HCT116 (cell line): Measurements from ENCODE around the gene HSF2BP.

ENCODE experiments used
- ATF3 ChIP-seq: IDR thresholded peaks from 2 replicates; pipeline ENCODE4 v1.6.1; 2012
- CTCF ChIP-seq, 3 experiments: fragments of 200-600 bp in 1 of 3; sonication (generic) in 1 of 3; IDR thresholded peaks in 2 of 3; conservative IDR thresholded peaks in 1 of 3; 2 replicates each; pipeline ENCODE4 v1.5.1; 2012 to 2017; ENCODE audit warnings: low read depth in 2 of 3, low read length in 2 of 3, antibody characterized with exemption in 1 of 3, borderline replicate concordance in 1 of 3, control low read depth in 1 of 3, mild to moderate bottlenecking in 1 of 3, mixed read lengths in 1 of 3, mixed run types in 1 of 3, moderate library complexity in 1 of 3; ENCODE audit not compliant: insufficient read depth in 1 of 3
- EZH2phosphoT487 ChIP-seq: fragments of 200-600 bp; IDR thresholded peaks from 2 replicates; pipeline ENCODE4 v1.6.1; 2018; ENCODE audit warnings: antibody characterized with exemption, borderline replicate concordance
- POLR2A ChIP-seq: IDR thresholded peaks from 2 replicates; pipeline ENCODE4 v1.7.0; 2011; ENCODE audit warnings: borderline replicate concordance; ENCODE audit not compliant: insufficient read depth, insufficient read length; ENCODE audit errors: extremely low read depth
- POLR2AphosphoS5 ChIP-seq: IDR thresholded peaks from 2 replicates; pipeline ENCODE4 v1.6.1; 2011; ENCODE audit warnings: mild to moderate bottlenecking, low read depth, low read length, moderate library complexity
- REST ChIP-seq: IDR thresholded peaks from 2 replicates; pipeline ENCODE4 v1.6.1; 2012; ENCODE audit warnings: low read depth
- YY1 ChIP-seq: IDR thresholded peaks from 2 replicates; pipeline ENCODE4 v1.6.1; 2011; ENCODE audit warnings: low read length, low read depth, moderate library complexity, mild to moderate bottlenecking; ENCODE audit not compliant: insufficient replicate concordance; ENCODE audit errors: extremely low read depth

GRCh38 chr21:43575473-43575844 is 83.8 kb downstream of the HSF2BP start:
- TF ChIP-seq REST, result no peak
- no peak for TF ChIP-seq EZH2phosphoT487
- no peak for TF ChIP-seq ATF3
- no peak for TF ChIP-seq YY1
- no peak for TF ChIP-seq CTCF (IDR thresholded peaks at IDR 0.05 in 2 of 3, conservative IDR thresholded peaks at IDR 0.05 in 1 of 3; ENCODE audit: borderline replicate concordance in 1 of 3, insufficient read depth in 1 of 3, low read depth in 2 of 3, low read length in 2 of 3)
- no peak for TF ChIP-seq POLR2A
- no peak for TF ChIP-seq POLR2AphosphoS5
